Liver (tissue), 3 donors: ENCODE results near the gene VN1R5.

Experiments
- ATF3 ChIP-seq: IDR thresholded peaks from 2 replicates; pipeline ENCODE4 v1.6.1; 2016; ENCODE audit warnings: antibody characterized with exemption
- CTCF ChIP-seq: fragments of 150-350 bp; IDR thresholded peaks from 2 replicates; pipeline ENCODE4 v1.5.1; 2017; ENCODE audit warnings: improper control_type of control experiment, low read depth, low read length; ENCODE audit not compliant: missing input control
- EGR1 ChIP-seq, 2 donors: IDR thresholded peaks; 2 replicates each; pipeline ENCODE4 v1.6.1; 2016 to 2018; ENCODE audit warnings: antibody characterized with exemption in 2 of 2, low read depth in 2 of 2
- GABPA ChIP-seq, 2 donors: IDR thresholded peaks in 1 of 2; conservative IDR thresholded peaks in 1 of 2; 2 replicates each; pipeline ENCODE4 v1.6.1; 2016; ENCODE audit warnings: antibody characterized with exemption in 2 of 2, mild to moderate bottlenecking in 1 of 2, moderate library complexity in 1 of 2
- JUND ChIP-seq, 2 donors: IDR thresholded peaks; 2 replicates each; pipeline ENCODE4 v1.6.1; 2016; ENCODE audit warnings: antibody characterized with exemption in 2 of 2
- MAX ChIP-seq: IDR thresholded peaks from 2 replicates; pipeline ENCODE4 v1.6.1; 2016; ENCODE audit warnings: antibody characterized with exemption
- NR2F2 ChIP-seq: IDR thresholded peaks from 2 replicates; pipeline ENCODE4 v1.6.1; 2016; ENCODE audit warnings: antibody characterized with exemption
- RAD21 ChIP-seq, 2 donors: IDR thresholded peaks; 2 replicates each; pipeline ENCODE4 v1.6.1; 2016; ENCODE audit warnings: antibody characterized with exemption in 2 of 2, mild to moderate bottlenecking in 2 of 2
- REST ChIP-seq: IDR thresholded peaks from 2 replicates; pipeline ENCODE4 v1.6.1; 2016; ENCODE audit warnings: antibody characterized with exemption, mild to moderate bottlenecking
- RXRA ChIP-seq, 2 donors: IDR thresholded peaks; 2 replicates each; pipeline ENCODE4 v1.6.1; 2017 to 2018; ENCODE audit warnings: antibody characterized with exemption in 2 of 2, mild to moderate bottlenecking in 1 of 2
- SP1 ChIP-seq: IDR thresholded peaks from 2 replicates; pipeline ENCODE4 v1.6.1; 2018; ENCODE audit warnings: antibody characterized with exemption, mild to moderate bottlenecking
- TAF1 ChIP-seq: conservative IDR thresholded peaks from 2 replicates; pipeline ENCODE4 v1.6.1; 2016; ENCODE audit warnings: antibody characterized with exemption, mild to moderate bottlenecking
- YY1 ChIP-seq: IDR thresholded peaks from 2 replicates; pipeline ENCODE4 v1.6.1; 2016; ENCODE audit warnings: antibody characterized with exemption, mild to moderate bottlenecking
- ZBTB33 ChIP-seq: IDR thresholded peaks from 2 replicates; pipeline ENCODE4 v1.6.1; 2016; ENCODE audit warnings: antibody characterized with exemption
- donor health status: healthy.
- donor health status: healthy.

GRCh38 chr1:247304031-247304430 lies 48.2 kb downstream of the VN1R5 start:
- TF ChIP-seq RAD21 (IDR thresholded peaks at IDR 0.05) (no peak), MAX (no peak), SP1 (no peak), CTCF (no peak), TAF1 (no peak), EGR1 (IDR thresholded peaks at IDR 0.05; ENCODE audit: low read depth in 2 of 2) (no peak), RXRA (IDR thresholded peaks at IDR 0.05) (no peak), REST (no peak), YY1 (no peak), ZBTB33 (no peak), GABPA (IDR thresholded peaks at IDR 0.05 in 1 of 2, conservative IDR thresholded peaks at IDR 0.05 in 1 of 2) (no peak), JUND (IDR thresholded peaks at IDR 0.05) (no peak), NR2F2 (no peak), ATF3 (no peak)
